ENCODE data around the gene NEU4.

- TF ChIP-seq, protein P1, sequence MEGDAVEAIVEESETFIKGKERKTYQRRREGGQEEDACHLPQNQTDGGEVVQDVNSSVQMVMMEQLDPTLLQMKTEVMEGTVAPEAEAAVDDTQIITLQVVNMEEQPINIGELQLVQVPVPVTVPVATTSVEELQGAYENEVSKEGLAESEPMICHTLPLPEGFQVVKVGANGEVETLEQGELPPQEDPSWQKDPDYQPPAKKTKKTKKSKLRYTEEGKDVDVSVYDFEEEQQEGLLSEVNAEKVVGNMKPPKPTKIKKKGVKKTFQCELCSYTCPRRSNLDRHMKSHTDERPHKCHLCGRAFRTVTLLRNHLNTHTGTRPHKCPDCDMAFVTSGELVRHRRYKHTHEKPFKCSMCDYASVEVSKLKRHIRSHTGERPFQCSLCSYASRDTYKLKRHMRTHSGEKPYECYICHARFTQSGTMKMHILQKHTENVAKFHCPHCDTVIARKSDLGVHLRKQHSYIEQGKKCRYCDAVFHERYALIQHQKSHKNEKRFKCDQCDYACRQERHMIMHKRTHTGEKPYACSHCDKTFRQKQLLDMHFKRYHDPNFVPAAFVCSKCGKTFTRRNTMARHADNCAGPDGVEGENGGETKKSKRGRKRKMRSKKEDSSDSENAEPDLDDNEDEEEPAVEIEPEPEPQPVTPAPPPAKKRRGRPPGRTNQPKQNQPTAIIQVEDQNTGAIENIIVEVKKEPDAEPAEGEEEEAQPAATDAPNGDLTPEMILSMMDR (IDR thresholded peaks at IDR 0.05), result no peak
- TF ChIP-seq POLR2A (IDR thresholded peaks at IDR 0.05), result no peak
Measured at GRCh38 chr2:241814393-241814642, 5.3 kb downstream of the NEU4 start.

Data from testis (tissue), 2 donors.